ENCODE data around the gene PCDH11Y.
"Not testable (repeated sequence)": the region's sequence is repeated elsewhere in the genome, so short reads cannot be mapped to it uniquely, and the experiment has no call there.

The PCDH11Y gene, protein sequence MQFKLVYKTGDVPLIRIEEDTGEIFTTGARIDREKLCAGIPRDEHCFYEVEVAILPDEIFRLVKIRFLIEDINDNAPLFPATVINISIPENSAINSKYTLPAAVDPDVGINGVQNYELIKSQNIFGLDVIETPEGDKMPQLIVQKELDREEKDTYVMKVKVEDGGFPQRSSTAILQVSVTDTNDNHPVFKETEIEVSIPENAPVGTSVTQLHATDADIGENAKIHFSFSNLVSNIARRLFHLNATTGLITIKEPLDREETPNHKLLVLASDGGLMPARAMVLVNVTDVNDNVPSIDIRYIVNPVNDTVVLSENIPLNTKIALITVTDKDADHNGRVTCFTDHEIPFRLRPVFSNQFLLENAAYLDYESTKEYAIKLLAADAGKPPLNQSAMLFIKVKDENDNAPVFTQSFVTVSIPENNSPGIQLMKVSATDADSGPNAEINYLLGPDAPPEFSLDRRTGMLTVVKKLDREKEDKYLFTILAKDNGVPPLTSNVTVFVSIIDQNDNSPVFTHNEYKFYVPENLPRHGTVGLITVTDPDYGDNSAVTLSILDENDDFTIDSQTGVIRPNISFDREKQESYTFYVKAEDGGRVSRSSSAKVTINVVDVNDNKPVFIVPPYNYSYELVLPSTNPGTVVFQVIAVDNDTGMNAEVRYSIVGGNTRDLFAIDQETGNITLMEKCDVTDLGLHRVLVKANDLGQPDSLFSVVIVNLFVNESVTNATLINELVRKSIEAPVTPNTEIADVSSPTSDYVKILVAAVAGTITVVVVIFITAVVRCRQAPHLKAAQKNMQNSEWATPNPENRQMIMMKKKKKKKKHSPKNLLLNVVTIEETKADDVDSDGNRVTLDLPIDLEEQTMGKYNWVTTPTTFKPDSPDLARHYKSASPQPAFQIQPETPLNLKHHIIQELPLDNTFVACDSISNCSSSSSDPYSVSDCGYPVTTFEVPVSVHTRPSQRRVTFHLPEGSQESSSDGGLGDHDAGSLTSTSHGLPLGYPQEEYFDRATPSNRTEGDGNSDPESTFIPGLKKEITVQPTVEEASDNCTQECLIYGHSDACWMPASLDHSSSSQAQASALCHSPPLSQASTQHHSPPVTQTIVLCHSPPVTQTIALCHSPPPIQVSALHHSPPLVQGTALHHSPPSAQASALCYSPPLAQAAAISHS (N-terminal part only)

DNA sequence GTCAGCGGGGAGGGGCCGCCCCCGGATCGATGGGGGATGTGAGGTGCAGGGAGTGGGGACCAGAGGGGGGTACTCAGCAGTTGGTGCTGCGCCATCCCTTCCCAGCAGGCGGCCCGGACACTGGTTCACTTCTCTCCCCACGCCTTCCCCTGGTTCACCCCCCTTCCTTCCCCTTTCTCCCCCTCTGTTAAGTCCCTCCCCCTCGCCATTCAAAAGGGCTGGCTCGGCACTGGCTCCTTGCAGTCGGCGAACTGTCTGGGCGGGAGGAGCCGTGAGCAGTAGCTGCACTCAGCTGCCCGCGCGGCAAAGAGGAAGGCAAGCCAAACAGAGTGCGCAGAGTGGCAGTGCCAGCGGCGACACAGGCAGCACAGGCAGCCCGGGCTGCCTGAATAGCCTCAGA is at the start of gene PCDH11Y:
TSS of gene PCDH11Y (plus strand) at position 240 of the 400 bp plus-strand sequence. CDS start 56,804 bp downstream, outside the sequence.
- H3K4me3 ChIP-seq (ENCODE audit: low read depth, low read length); DNase-seq (ENCODE audit: low read depth): not testable (repeated sequence)

DNA sequence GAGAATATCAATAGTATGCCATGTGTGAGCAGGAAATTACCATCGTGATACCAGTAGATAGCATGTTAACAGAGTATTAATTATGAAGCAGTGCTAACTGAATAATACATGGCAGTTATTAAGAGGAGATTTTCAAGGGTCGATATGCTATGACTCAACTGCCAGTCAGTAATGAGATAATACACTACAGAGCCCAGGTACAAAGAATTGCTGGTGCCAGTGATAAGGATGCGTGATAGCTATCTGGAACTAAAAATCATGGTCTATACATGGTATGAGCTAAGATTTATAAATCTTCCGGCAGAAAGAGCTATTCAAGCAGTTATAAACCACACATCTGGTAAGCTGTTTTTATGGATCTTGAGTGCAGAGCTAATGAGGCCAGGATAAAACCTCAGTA is 32.2 kb upstream of the PCDH11Y start:
- H3K4me3 ChIP-seq (ENCODE audit: low read depth, low read length); DNase-seq (ENCODE audit: low read depth): not testable (repeated sequence)

DNA sequence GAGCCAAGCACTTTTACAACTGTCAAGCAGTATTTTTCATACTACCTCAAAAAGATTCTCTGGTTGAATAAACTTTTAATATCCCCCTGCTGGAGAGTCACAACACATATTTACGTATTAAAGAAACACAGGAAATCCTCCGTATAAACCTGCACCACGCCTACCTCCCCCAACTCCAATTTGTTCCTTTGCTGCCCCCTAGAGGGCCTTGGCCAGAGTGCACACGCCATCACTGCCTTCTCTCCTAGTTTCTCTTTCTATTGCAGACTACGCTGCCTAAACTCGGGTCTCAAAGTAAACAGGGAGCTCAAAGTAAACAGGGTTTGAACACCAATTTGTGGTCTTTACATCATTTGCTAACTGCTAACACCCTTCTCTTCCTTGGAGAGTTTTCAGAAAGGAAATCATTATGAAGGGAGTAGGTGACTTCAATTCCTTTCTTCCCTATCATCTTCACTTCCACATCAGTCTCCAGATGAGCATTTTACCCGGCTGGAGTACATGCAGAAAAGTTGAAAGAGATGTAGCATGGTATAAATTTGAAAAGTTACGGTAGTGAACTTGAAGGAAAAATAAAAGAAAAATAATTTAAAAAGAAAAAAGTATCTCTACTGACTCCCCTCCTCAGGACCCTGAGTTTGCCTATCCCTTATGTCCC is 8.2 kb upstream of the PCDH11Y start:
- not testable (repeated sequence) for H3K4me3 ChIP-seq (ENCODE audit: low read depth, low read length); DNase-seq (ENCODE audit: low read depth)

DNA sequence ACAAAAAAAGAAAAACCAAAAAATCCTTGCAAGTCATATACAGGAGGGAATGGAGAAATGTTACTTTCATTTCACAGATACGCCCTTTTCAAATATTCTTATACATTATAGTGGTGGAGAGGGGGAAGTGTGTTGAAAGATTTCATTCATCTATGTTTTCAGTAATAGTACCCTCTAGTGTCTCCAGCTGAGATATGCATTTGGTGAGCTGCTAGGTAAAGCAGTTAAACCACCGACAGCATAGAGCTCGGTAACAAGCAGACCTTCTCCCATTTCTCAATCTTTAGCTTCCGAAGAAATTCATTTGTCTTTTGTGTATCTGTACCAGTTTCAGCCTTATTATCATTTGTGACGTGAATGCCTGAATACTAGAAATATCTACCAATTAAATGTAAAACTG is 5.2 kb upstream of the PCDH11Y start:
- not testable (repeated sequence) for H3K4me3 ChIP-seq (ENCODE audit: low read depth, low read length); DNase-seq (ENCODE audit: low read depth)

DNA sequence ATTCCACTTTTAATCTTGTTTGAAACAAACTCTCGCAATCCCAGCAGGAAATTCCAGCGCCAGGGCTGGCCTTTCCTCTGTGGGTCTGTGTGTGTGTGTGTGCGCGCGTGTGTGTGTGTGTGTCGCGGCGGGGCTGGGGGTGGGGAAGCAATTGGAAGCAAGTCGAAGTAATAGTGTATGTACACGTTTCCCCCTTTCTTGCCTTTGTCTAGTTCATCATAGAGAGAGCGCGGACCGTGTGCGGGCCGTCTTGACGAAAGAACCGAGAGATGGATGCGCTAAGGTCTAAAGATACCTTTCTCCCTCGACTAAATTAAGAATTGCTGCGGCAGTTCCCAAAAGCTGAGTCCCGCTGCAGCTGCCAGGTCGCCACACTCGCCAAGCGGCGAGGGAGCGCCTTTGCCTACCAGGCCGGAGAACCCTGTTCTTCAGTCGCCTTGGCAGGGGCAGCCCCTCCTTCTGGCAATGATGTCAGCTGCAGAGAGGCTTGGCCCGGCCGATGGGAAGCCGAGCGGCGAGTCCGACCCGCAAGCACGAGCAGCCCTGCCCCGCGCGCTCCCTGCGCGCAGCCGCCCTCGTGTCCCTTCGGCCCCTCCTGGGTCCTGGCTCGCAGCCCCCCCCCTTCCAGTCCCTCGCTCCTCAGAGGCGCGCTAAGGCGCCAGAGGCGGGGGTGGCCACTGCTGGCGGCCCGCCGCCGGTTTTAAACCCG is 2.5 kb downstream of the PCDH11Y start:
- DNase-seq (ENCODE audit: low read depth); H3K4me3 ChIP-seq (ENCODE audit: low read depth, low read length): not testable (repeated sequence)

DNA sequence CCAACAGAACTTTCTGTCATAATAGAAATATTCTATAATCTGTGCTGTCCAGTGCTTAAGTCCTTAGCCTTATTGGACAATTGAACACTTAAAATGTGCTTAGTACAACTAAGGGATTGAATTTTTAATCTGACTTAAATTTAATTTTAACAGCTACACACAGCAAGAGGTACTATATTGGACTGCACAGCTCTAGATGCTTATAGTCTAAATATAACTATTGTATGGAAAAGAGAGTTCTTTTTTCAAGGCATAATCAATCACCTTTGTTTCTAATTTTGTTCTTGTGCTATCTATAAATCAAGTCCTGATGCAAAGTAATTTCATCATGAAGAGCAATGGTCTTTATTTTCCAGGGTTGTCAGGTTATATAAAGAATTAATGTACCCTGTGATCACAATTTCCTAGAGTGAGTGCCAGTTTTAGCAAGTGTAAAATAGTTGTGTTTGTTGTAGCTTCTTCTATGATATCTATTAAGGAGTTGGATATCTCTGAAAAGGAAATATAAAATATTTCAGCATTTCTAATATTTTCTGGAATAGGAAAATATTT is 39.0 kb downstream of the PCDH11Y start:
- DNase-seq (ENCODE audit: low read depth); H3K4me3 ChIP-seq (ENCODE audit: low read depth, low read length): not testable (repeated sequence)

DNA sequence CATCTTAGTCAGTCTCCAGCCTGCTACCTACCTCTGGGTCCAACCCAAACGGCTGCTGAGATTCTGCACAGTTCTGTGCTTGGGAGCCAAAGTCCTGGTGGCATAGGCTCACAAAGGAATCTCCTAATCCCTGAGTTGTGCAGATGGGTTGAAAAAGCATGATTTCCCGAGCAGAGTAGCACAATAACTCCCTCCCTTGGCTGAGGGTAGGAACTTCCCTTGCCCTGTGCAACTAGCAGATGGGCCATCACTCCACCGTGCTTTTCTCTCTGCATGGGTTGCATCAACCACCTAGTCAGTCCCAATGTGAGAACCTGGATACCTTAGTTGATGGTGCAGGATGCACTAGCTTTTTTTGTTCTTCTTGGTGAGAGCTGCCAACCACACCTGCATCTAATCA is 82.9 kb downstream of the PCDH11Y start:
- not testable (repeated sequence) for DNase-seq (ENCODE audit: low read depth); H3K4me3 ChIP-seq (ENCODE audit: low read depth, low read length)

DNA sequence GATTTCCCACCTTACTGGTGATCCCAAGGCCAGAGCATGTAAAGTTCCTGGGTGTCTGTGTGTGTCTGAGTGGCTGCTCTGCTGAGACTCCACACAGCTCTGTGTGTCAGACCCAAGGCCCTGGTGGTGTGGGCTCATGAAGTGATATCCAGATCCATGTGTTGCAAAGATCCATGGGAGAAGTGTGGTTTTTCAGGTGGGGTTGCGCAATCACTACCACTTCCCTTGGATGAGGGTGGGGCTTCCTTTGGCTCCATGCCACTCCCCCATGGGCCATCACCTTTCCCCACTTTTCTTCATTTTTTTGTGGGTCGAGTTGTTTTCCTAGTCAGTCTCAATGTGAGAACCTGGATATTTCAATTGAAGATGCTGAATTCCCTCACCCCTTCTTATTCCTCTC is 182.9 kb downstream of the PCDH11Y start:
- not testable (repeated sequence) for H3K4me3 ChIP-seq (ENCODE audit: low read depth, low read length); DNase-seq (ENCODE audit: low read depth)

DNA sequence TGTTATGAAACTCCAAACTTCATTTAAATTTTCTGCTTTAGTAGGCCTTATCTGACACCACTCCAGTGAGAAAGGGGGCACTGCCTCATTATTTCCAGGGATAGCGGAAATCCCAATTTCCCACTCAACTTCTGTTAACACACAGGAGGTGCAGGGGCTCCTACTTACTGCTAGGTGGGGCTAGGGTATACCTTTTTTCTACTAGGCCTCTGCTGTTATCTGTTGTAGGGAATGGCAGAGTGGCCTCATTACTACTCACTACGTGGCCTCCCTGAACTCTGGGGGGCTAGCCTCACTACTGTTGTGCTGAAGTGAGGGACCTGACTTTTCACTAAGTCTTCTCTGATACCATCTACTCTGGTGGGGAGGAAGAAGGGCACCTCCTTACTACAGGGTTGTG is 215.0 kb downstream of the PCDH11Y start:
- not testable (repeated sequence) for DNase-seq (ENCODE audit: low read depth)

DNA sequence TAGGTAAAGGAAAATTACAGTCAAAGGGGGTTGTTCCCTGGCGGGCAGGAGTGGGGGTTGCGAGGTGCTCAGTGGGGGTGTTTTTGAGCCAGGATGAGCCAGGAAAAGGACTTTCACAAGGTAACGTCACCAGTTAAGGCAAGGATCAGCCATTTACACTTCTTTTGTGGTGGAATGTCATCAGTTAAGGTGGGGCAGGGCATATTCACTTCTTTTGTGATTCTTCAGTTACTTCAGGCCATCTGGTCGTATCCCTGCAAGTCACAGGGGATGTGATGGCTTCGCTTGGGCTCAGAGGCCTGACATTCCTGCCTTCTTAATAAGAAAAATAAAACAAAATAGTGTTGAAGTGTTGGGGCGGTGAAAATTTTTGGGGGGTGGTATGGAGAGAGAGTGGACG is 324.8 kb downstream of the PCDH11Y start:
- DNase-seq (ENCODE audit: low read depth); H3K4me3 ChIP-seq (ENCODE audit: low read depth, low read length): not testable (repeated sequence)

More for the DNA sequence above, 215.0 kb downstream of the PCDH11Y start:
- not testable (repeated sequence) for H3K4me3 ChIP-seq (ENCODE audit: low read depth, low read length)

DNA sequence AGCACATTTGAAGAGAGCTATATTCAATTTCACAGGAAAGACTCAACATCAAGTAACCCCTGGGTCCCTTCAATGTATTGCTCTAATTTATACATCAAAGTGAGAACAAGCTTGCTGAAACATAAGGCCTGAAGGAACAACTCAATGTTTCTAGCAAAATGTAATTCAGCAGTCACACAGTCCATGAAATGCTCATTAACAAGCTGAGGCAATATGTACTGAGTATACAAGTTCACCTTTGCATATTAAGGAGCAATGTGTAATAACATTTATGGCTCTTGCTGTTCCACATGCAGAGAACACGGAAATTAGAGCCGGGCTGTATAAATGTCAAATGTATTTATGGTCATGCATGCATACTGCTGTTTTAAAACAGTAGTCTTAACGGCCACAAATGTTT is 342.1 kb downstream of the PCDH11Y start:
- not testable (repeated sequence) for H3K4me3 ChIP-seq (ENCODE audit: low read depth, low read length); DNase-seq (ENCODE audit: low read depth)

DNA sequence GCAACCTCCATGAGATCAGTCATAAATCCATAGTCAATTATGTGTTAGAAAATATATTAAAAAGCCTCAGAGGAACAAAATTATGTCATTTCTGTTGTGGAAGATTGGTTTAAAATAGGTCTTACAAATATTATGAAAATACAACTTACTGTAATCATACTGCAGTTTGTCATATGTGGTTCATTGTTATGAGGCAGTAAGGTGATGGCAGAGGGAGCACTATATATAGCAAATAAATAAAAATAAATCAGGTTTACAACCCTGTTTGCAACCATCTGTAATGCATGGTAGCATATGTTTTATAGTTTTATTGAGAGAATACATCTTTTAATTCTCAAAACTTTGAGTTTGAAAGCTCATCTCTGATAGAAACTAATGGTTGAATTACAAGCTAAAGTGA is 543.6 kb downstream of the PCDH11Y start:
- DNase-seq (ENCODE audit: low read depth); H3K4me3 ChIP-seq (ENCODE audit: low read depth, low read length): not testable (repeated sequence)

DNA sequence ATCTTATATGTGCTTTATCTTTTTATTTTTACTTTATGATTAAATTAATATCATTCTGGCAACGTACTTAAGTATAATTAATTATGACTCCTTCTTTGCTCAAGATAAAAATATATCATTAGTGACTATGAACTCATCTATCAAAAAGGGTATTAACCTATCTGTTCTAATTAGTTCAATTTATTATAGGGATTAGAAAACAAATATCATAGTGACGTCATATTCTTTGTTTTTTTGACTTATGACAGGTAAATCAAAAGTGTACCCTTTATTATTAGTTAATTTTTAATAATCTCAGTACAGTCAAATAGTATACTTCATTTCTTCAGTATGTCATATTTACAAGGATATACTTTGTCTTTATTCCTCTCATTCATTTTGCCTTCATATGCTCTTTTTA is 638.5 kb downstream of the PCDH11Y start:
- H3K4me3 ChIP-seq (ENCODE audit: low read depth, low read length); DNase-seq (ENCODE audit: low read depth): not testable (repeated sequence)

DNA sequence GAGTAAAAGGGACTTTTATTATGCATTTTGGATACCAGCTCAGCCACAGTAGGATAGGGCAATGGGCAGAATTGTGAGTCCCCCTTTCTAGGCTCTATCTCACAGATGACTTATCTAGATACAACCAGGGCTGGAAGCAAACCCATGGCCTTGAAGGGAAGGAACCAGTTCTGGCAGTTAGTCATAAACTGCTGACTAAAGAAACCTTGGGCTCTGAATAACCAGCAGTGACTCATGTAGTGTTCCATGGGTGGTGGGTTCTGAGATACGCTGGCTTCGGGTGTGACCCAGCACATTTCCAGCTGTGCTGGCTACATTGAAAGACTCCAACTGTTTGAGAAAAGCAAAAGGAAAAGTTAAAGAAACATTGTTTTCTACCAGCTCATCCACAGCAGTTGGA is 679.2 kb downstream of the PCDH11Y start:
- not testable (repeated sequence) for DNase-seq (ENCODE audit: low read depth); H3K4me3 ChIP-seq (ENCODE audit: low read depth, low read length)

DNA sequence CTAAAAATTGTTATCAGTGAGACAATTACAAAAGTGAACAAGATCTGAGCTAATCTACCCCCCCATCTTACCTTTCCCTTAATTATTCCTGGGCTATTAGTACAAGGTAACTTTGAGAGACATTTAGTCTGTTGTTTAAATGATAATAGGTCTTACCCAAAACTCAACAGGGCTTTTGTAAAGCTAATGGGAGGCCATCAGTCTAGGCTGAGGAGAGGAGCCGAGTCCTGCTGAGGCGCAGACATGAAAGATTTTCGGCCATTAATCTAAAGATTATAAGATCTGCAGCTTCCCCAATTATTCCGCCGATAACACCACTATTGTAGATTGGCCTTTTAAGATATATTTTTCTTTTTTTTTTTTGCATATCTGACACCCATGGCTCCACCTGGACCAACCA is 708.6 kb downstream of the PCDH11Y start:
- DNase-seq (ENCODE audit: low read depth); H3K4me3 ChIP-seq (ENCODE audit: low read depth, low read length): not testable (repeated sequence)

DNA sequence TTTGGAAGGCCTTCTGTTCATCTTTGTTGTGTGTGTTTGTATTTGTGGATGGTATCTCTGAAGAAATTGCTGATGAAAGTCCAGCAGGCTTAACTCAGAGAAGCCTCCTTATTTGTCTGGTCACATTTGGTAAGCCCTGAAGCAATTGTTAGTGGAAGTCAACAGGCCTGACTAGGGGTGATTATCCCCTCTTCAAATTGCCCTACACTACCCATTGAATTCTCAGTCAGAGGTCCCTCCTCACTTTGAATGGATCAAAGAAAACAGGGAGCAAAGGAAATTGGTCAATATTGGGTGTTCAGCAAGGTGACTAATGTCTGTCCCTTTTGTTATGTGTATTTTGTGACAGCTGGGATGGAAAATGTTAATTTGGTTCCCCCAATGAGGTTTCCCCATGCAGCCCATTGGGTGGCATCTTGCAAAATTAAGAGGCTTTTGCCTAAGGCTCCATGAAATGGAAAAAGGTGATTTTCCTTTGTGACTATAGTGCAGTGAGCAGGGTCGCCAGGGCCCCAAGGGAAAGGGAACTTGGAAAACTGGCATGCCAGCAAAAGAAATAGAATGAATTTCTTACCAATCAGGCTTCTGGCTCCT is 709.8 kb downstream of the PCDH11Y start:
- not testable (repeated sequence) for DNase-seq (ENCODE audit: low read depth)

DNA sequence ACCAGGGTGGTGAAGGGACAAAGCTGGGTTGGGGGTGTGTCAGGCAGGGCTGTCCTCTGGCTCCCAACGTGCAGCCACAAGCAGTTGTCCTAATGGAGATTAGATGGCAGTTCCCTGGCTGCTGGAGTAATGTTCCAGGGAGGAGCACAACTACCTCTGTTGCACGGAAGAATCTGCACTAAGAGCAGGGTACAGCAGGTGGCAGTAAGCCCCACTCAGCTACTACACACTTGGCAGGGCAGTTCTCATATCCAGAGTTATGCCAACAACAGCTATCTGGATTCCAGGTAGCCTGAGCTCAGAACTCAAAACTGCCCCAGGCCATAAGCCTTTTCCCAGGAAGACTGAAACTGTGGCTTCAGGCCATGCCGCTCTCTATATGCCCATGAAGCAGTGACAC is 761.3 kb downstream of the PCDH11Y start:
- H3K4me3 ChIP-seq (ENCODE audit: low read depth, low read length); DNase-seq (ENCODE audit: low read depth): not testable (repeated sequence)

More for the DNA sequence above, 709.8 kb downstream of the PCDH11Y start:
- H3K4me3 ChIP-seq (ENCODE audit: low read depth, low read length): not testable (repeated sequence)

DNA sequence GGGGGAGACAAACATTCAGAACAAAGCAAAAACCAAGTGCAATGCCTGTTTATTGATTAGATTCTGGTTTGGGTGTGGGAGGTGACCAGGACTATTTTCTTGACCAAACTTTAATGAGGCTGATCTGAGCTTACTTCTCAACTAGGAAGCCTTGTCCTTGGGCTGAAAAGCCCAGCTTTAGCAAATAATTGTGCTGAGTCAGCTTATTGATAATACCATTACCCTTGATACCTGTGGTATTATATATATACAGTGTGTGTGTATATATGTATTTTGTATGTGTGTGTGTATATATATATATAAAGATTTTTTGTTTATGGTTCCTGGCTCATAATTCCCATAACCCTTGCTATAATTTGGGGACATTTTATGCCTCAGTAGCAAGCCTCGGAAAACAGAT is 776.4 kb downstream of the PCDH11Y start:
- DNase-seq (ENCODE audit: low read depth); H3K4me3 ChIP-seq (ENCODE audit: low read depth, low read length): not testable (repeated sequence)
